HEK293T (cell line): ENCODE measurements around the gene MTIF3.
A peak's percentile ranks its signal among the peaks of the same experiment; 100 is the strongest.

Source experiments
- CTCF ChIA-PET: fragments of 350-600 bp; formaldehyde crosslinking; extraction: SDS; loops from one replicate; lab custom pipeline; 2021; ENCODE audit warnings: antibody characterized with exemption, inconsistent platforms; lab: Yijun Ruan, JAX
- POLR2A ChIA-PET: fragments of 350-600 bp; formaldehyde crosslinking; extraction: SDS; loops from one replicate; lab custom pipeline; 2020; ENCODE audit warnings: antibody characterized with exemption, inconsistent platforms; lab: Yijun Ruan, JAX
- DNase-seq: peaks from one replicate; pipeline ENCODE4 v3.0.0; 2012; ENCODE audit warnings: mixed read lengths; ENCODE audit errors: extremely low spot score
- ARNT ChIP-seq: fragments of 450-650 bp; IDR thresholded peaks from 2 replicates; pipeline ENCODE4 v1.6.1; 2017; ENCODE audit warnings: mild to moderate bottlenecking
- BHLHE40 ChIP-seq: fragments of 450-650 bp; IDR thresholded peaks from 2 replicates; pipeline ENCODE4 v1.6.1; 2016; ENCODE audit warnings: mild to moderate bottlenecking, moderate library complexity, borderline replicate concordance
- CTBP1 ChIP-seq: fragments of 450-650 bp; IDR thresholded peaks from 2 replicates; pipeline ENCODE4 v1.6.1; 2016; ENCODE audit warnings: borderline replicate concordance
- ELF4 ChIP-seq: fragments of 450-650 bp; IDR thresholded peaks from 2 replicates; pipeline ENCODE4 v1.6.1; 2017; ENCODE audit warnings: antibody characterized with exemption
- FOXA1 ChIP-seq: fragments of 450-650 bp; IDR thresholded peaks from 2 replicates; pipeline ENCODE4 v1.6.1; 2016; ENCODE audit warnings: mild to moderate bottlenecking
- FOXK2 ChIP-seq: fragments of 450-650 bp; IDR thresholded peaks from 2 replicates; pipeline ENCODE4 v1.6.1; 2016; ENCODE audit warnings: mild to moderate bottlenecking
- FOXM1 ChIP-seq: fragments of 450-650 bp; IDR thresholded peaks from 2 replicates; pipeline ENCODE4 v1.6.1; 2017; ENCODE audit warnings: mild to moderate bottlenecking, borderline replicate concordance
- HDGF ChIP-seq: fragments of 450-650 bp; IDR thresholded peaks from 2 replicates; pipeline ENCODE4 v1.6.1; 2017; ENCODE audit warnings: antibody characterized with exemption, borderline replicate concordance
- L3MBTL2 ChIP-seq: fragments of 450-650 bp; conservative IDR thresholded peaks from 2 replicates; pipeline ENCODE4 v1.6.1; 2016; ENCODE audit warnings: mild to moderate bottlenecking
- LEF1 ChIP-seq: fragments of 450-650 bp; IDR thresholded peaks from 2 replicates; pipeline ENCODE4 v1.6.1; 2017; ENCODE audit warnings: mild to moderate bottlenecking, borderline replicate concordance
- NFRKB ChIP-seq: fragments of 450-650 bp; IDR thresholded peaks from 2 replicates; pipeline ENCODE4 v1.6.1; 2016; ENCODE audit warnings: mild to moderate bottlenecking, moderate library complexity
- SP1 ChIP-seq: fragments of 450-650 bp; IDR thresholded peaks from 2 replicates; pipeline ENCODE4 v1.6.1; 2017
- SUZ12 ChIP-seq: fragments of 450-650 bp; IDR thresholded peaks from 2 replicates; pipeline ENCODE4 v1.6.1; 2016; ENCODE audit warnings: mild to moderate bottlenecking
- TARDBP ChIP-seq: fragments of 450-650 bp; IDR thresholded peaks from 2 replicates; pipeline ENCODE4 v1.6.1; 2016
- ZNF384 ChIP-seq: fragments of 450-650 bp; IDR thresholded peaks from 2 replicates; pipeline ENCODE4 v1.6.1; 2016
- TF ChIP-seq, protein P1 (sequence below): fragments of 450-650 bp; IDR thresholded peaks from 2 replicates; pipeline ENCODE4 v1.6.1; 2016

MTIF3 gene

DNA sequence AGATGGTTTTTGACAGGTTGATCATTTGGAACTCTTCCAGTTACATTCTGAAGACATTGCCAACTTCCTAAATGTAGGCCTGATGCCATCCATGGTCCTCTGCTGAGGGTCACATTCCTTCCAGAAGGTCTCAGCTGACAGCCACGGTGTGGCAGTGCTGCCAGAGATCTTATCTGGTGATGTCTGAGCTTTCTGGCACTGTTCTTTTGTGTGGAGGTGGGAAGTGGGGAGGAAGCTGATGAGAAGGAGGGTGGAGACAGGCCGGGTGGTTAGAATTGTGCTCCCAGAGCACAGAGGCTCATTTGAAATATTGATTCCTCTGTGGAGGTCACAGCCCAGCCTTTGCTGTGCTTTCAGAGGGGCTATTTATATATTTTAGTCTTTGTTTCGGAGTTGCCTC, 16.1 kb upstream of the MTIF3 start:
- no peak for DNase-seq
- TF ChIP-seq FOXK2 = no peak
- no peak for TF ChIP-seq ELF4
- ChIA-PET POLR2A (no interaction called here), CTCF (no interaction called here)

DNA sequence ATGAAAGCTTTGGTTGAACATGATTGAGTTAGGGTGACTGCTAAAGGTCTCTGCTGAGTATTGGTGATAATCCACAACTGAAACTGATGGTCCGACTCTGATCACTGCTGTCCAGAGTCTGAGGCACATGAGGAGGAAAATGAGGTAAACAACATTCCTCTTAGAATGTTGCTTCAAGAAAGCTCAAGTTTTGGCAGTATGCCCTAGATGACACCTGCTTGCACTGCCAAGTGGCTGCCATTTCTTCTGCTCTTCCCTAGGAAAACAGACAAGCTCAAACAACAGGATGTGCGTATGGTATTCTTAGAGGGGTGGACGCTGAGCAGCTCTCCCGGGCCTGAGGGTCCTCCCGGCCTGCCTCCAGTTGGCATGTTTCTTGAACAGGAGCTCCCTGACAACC, 15.2 kb upstream of the MTIF3 start:
- CTCF ChIA-PET = no interaction called here
- no peak for DNase-seq
- TF ChIP-seq FOXK2 (no peak), LEF1 (no peak), FOXM1 (no peak), ARNT (no peak), TARDBP (no peak), FOXA1 (no peak), ZNF384 (no peak), ELF4 (no peak), NFRKB (no peak), BHLHE40 (no peak), CTBP1 (no peak), L3MBTL2 (no peak), SP1 (no peak), SUZ12 (no peak)
- TF ChIP-seq, protein P1, sequence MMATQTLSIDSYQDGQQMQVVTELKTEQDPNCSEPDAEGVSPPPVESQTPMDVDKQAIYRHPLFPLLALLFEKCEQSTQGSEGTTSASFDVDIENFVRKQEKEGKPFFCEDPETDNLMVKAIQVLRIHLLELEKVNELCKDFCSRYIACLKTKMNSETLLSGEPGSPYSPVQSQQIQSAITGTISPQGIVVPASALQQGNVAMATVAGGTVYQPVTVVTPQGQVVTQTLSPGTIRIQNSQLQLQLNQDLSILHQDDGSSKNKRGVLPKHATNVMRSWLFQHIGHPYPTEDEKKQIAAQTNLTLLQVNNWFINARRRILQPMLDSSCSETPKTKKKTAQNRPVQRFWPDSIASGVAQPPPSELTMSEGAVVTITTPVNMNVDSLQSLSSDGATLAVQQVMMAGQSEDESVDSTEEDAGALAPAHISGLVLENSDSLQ = no peak
- POLR2A ChIA-PET = interaction anchor here (0.8 to 1.0 kb wide), 2 partner anchors 15 to 16 kb away, joined by 3 read pairs; partner anchors contain the start of gene MTIF3

DNA sequence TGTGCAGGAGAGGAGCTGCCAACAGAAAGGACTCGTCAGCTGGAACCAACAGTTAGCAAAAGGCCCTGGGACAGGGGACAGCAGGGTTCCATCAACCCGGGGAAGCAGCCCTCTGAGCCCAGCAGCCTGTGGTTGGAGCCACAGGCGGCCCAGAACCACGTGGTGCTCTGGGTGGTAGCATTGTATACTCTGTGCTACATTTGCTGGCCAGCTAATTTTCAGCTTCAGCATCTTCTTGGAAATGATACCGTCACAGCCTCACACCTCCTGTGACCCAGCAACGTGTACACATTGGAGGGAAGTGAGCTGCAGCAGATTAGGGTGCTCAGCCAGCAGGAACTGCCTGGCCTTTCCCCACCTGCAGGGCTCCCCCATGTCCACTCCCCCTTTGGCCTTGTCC, 13.1 kb upstream of the MTIF3 start:
- ChIA-PET CTCF (no interaction called here), POLR2A (no interaction called here)
- no peak for DNase-seq
- TF ChIP-seq FOXA1 = no peak

DNA sequence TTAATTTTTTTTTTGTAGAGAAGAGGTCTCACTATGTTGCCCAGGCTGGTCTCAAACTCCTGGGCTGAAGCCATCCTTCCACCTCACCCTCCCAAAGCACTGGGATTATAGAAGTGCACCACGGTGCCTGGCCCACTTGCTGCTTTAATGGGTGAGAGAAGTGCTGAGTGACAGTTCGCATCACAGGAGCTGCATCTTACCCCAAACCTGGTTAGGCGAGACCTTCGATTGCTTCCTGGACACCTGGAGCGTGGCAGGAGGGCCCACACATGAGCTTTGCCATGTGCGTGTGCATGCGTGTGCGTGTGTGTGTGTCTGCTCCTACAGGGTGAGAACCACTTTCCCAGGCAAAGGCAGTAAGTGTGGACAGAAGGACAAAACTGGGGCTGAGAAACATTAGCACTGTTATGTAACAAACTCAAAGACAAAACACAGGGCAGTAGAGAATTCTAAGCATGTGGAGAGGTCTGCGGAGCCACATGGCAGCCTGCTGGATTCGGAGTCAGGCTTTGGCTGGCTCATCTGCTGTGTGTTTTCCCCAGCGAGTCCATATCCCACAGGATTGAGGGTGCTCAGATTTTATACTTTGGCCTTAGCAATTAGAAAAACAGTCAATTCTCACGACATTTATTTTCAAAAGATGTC, 11.7 kb upstream of the MTIF3 start:
- ChIA-PET CTCF (no interaction called here), POLR2A (no interaction called here)
- TF ChIP-seq, protein P1 = no peak
- no peak for TF ChIP-seq ARNT
- no peak for TF ChIP-seq FOXA1
- TF ChIP-seq NFRKB = no peak
- TF ChIP-seq SUZ12 = no peak
- no peak for TF ChIP-seq SP1
- no peak for TF ChIP-seq CTBP1
- no peak for TF ChIP-seq FOXM1
- no peak for TF ChIP-seq HDGF
- no peak for TF ChIP-seq LEF1
- no peak for TF ChIP-seq L3MBTL2
- TF ChIP-seq ELF4 = no peak
- no peak for TF ChIP-seq BHLHE40
- no peak for TF ChIP-seq FOXK2
- TF ChIP-seq ZNF384 = no peak
- no peak for TF ChIP-seq TARDBP
- DNase-seq = no peak

DNA sequence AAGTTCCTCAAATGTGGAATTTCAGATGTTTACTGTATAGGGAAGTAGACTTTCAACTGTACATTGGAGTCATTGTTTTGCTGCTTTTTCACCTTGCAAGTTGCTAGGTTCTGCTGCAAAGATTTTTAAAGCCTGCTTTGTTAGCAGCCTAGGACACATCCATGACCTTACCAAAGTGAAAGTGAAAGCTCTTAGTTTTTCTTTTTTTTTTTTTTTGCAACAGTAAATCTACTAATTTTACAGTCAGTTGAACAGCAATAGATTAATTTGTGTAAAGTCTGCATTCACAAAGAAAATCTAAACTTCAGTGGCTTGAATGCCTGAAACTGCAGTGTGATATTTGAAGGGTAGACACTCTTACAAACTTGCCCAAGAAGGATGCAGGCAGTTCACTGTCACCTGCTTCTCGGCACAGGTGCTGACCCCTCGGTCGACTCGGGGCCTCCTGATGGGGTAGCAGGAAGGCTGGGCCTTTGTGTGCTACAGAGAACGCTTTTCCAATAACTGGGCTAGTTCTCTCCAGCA, 5.0 kb upstream of the MTIF3 start:
- ChIA-PET POLR2A (no interaction called here), CTCF (no interaction called here)
- no peak for DNase-seq
- TF ChIP-seq NFRKB (no peak), BHLHE40 (no peak), FOXK2 (no peak), SP1 (no peak), LEF1 (no peak), L3MBTL2 (no peak)
- TF ChIP-seq, protein P1 = no peak

DNA sequence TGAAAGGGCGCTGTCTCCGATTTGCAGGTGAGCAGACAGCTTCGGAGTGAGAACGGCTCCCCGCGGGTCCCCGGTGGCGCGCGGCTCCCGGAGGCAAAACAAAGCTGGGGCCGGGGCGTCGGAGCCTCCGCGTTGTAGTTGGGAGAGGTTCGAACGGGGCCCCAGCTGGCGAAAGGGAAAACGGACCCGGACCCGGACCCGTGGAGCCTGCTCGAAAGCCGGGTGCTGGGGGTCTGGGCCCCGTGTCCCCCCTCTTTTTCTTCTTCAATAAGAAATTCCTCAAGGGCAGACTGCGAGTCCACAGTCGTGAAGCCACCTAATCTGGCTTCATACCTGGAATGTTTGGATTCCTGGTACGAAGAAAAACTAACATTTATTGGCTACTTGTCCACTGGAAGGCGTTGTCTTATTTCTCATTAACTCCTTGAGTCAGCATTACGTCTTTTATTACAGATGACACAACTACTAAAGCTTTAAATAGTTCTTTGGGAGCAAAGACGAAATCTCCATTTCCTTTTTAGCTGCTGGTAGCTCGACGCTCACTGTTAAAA, 632 bp upstream of the MTIF3 start:
- TF ChIP-seq LEF1 = no peak
- no peak for TF ChIP-seq NFRKB
- peak; percentile 31 for DNase-seq
- POLR2A ChIA-PET = interaction anchor here (0.6 to 1.0 kb wide), 4 partner anchors 15 to 497 kb away, joined by 3 to 5 read pairs (median 3); partner anchors contain the start of gene GTF3A
- CTCF ChIA-PET = no interaction called here

DNA sequence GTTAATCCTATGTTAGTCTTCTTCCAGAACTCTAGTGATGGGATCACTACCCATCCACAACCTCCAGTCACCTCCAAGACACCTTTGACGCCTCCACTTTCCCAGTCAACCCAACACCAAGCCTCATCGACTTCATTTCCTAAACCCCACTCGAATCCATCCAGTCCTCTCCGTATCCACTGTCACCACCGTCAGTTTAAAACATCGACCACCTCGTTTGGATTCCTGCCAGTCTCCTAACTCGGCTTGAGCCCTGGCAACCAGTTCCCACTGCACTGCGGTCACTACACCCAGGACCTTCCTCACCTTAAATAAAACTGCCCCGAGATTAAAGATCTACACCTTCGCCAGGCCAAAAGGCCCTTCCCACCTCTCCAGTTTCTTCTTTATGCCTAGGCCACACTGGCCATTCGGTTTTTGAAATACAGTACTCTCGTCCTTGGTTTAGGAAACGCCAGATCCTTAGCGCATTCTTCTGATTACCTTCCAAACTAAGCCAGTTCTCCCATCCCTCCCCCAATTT, 1.2 kb downstream of the MTIF3 start:
- CTCF ChIA-PET = no interaction called here
- no peak for TF ChIP-seq BHLHE40
- no peak for DNase-seq
- POLR2A ChIA-PET = interaction anchor here (0.7 to 1.3 kb wide), 2 partner anchors 23 to 27 kb away, joined by 3 to 15 read pairs; no protein-coding TSS in a partner anchor
